Measurements from ENCODE around the gene C8B.

DNA sequence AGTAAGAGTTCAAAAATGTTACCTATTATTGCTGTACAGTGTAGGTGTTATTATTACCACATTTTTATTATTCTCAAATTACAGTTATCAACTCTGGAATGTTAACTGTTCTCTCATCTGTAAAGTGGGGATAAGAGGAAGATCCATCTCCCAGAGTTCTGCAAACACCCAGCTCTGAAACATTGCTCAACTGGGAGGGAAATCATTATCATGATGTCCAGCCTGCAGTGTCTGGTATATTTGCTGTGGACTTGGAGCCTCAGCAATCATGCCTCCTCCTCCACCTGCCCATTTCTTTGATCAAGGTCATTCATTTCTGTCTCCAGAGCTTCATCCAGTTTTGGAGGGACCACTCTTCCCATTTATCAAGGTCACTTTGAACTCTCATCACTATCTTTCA, 71.8 kb downstream of the C8B start:
- no peak for TF ChIP-seq PRPF4 (IDR thresholded peaks at IDR 0.05; ENCODE audit: insufficient read depth, low read depth, low read length, poor library complexity, severe bottlenecking)
- TF ChIP-seq, protein P1, sequence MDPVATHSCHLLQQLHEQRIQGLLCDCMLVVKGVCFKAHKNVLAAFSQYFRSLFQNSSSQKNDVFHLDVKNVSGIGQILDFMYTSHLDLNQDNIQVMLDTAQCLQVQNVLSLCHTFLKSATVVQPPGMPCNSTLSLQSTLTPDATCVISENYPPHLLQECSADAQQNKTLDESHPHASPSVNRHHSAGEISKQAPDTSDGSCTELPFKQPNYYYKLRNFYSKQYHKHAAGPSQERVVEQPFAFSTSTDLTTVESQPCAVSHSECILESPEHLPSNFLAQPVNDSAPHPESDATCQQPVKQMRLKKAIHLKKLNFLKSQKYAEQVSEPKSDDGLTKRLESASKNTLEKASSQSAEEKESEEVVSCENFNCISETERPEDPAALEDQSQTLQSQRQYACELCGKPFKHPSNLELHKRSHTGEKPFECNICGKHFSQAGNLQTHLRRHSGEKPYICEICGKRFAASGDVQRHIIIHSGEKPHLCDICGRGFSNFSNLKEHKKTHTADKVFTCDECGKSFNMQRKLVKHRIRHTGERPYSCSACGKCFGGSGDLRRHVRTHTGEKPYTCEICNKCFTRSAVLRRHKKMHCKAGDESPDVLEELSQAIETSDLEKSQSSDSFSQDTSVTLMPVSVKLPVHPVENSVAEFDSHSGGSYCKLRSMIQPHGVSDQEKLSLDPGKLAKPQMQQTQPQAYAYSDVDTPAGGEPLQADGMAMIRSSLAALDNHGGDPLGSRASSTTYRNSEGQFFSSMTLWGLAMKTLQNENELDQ (CRISPR knock-in tag; IDR thresholded peaks at IDR 0.05; ENCODE audit: borderline replicate concordance): no peak
- TF ChIP-seq POLR2A (conservative IDR thresholded peaks at IDR 0.05): no peak
- TF ChIP-seq, protein P2, sequence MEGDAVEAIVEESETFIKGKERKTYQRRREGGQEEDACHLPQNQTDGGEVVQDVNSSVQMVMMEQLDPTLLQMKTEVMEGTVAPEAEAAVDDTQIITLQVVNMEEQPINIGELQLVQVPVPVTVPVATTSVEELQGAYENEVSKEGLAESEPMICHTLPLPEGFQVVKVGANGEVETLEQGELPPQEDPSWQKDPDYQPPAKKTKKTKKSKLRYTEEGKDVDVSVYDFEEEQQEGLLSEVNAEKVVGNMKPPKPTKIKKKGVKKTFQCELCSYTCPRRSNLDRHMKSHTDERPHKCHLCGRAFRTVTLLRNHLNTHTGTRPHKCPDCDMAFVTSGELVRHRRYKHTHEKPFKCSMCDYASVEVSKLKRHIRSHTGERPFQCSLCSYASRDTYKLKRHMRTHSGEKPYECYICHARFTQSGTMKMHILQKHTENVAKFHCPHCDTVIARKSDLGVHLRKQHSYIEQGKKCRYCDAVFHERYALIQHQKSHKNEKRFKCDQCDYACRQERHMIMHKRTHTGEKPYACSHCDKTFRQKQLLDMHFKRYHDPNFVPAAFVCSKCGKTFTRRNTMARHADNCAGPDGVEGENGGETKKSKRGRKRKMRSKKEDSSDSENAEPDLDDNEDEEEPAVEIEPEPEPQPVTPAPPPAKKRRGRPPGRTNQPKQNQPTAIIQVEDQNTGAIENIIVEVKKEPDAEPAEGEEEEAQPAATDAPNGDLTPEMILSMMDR (IDR thresholded peaks at IDR 0.05 in 2 of 3, conservative IDR thresholded peaks at IDR 0.05 in 1 of 3; ENCODE audit: insufficient read depth in 2 of 3, low read depth in 1 of 3, low read length in 3 of 3): no peak
